OCI-LY3 (cell line): ENCODE measurements around the gene SYNPO2.

Experiments used
- H2AFZ ChIP-seq: fragments of 200-600, 300-600 bp; shearing (Covaris generic); 2 replicates; pipeline ENCODE4 v1.6.0; 2014; ENCODE audit warnings: antibody characterized with exemption, low read depth, low read length
- H3K27ac ChIP-seq: fragments of 200-600, 300-600 bp; sonication (generic); 2 replicates; pipeline ENCODE4 v1.5.1; 2014; ENCODE audit warnings: mild to moderate bottlenecking, low read length, moderate library complexity, mixed read lengths
- H3K27me3 ChIP-seq: fragments of 200-600, 300-600 bp; sonication (generic); 2 replicates; pipeline ENCODE4 v1.6.1; 2014; ENCODE audit warnings: low read depth, low read length, mixed read lengths
- H3K36me3 ChIP-seq: fragments of 200-600, 300-600 bp; sonication (generic); replicated peaks from 2 replicates; pipeline ENCODE3; 2014; ENCODE audit warnings: low read depth, low read length, mixed read lengths
- H3K4me1 ChIP-seq: fragments of 300-600, 200-600 bp; sonication (generic); 2 replicates; pipeline ENCODE4 v1.6.1; 2014; ENCODE audit warnings: low read length, mixed read lengths
- H3K4me2 ChIP-seq: fragments of 200-600, 300-600 bp; sonication (generic); 2 replicates; pipeline ENCODE4 v1.6.1; 2014; ENCODE audit warnings: low read length, mixed read lengths
- H3K4me3 ChIP-seq: fragments of 300-600, 200-600 bp; sonication (generic); 2 replicates; pipeline ENCODE4 v1.5.1; 2014; ENCODE audit warnings: antibody characterized with exemption, mild to moderate bottlenecking, low read length, moderate library complexity
- H3K79me2 ChIP-seq: fragments of 300-600, 200-600 bp; shearing (Covaris generic); 2 replicates; pipeline ENCODE4 v1.6.1; 2014; ENCODE audit warnings: mild to moderate bottlenecking, low read length, mixed read lengths
- H3K9ac ChIP-seq: fragments of 300-600, 200-600 bp; shearing (Covaris generic); 2 replicates; pipeline ENCODE4 v1.6.0; 2014; ENCODE audit warnings: mild to moderate bottlenecking, low read length, moderate library complexity
- H3K9me3 ChIP-seq: fragments of 200-600, 300-600 bp; shearing (Covaris generic); 2 replicates; pipeline ENCODE4 v1.6.1; 2014; ENCODE audit warnings: low read length, mixed read lengths; ENCODE audit not compliant: insufficient read depth
- H4K20me1 ChIP-seq: fragments of 200-600, 300-600 bp; sonication (generic); 2 replicates; pipeline ENCODE4 v1.6.1; 2016; ENCODE audit warnings: low read length, mixed read lengths; ENCODE audit not compliant: insufficient read depth
- EZH2phosphoT487 ChIP-seq: fragments of 200-600 bp; shearing (Covaris generic); IDR thresholded peaks from 2 replicates; pipeline ENCODE4 v1.6.1; 2018; ENCODE audit warnings: antibody characterized with exemption, mixed run types, low read depth
- TF ChIP-seq, protein P1 (sequence below): fragments of 200-600, 300-600 bp; sonication (generic); IDR thresholded peaks from 2 replicates; pipeline ENCODE4 v1.5.1; 2014; ENCODE audit warnings: antibody characterized with exemption, low read length, low read depth

Gene SYNPO2

DNA sequence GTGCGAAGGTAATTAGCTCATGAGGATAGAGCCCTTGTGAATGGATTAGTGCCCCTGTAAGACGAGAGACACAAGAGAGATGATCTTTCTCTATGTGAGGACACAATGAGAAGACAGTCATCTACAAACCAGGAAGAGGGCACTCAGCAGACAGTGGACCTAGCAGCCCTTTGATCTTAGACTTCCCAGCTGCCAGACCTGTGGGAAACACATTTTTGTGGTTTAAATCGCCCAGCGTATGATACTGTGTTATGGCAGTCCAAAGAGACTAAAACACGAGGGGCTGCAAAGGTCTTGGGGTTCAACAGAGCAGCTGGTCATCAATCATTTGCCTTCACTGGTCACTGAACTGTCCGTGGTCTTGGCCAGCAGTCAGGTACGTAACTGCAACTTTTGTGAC is 9.2 kb upstream of the SYNPO2 start:
- H3K27ac ChIP-seq = no peak overlapping the region
- TF ChIP-seq, protein P1, sequence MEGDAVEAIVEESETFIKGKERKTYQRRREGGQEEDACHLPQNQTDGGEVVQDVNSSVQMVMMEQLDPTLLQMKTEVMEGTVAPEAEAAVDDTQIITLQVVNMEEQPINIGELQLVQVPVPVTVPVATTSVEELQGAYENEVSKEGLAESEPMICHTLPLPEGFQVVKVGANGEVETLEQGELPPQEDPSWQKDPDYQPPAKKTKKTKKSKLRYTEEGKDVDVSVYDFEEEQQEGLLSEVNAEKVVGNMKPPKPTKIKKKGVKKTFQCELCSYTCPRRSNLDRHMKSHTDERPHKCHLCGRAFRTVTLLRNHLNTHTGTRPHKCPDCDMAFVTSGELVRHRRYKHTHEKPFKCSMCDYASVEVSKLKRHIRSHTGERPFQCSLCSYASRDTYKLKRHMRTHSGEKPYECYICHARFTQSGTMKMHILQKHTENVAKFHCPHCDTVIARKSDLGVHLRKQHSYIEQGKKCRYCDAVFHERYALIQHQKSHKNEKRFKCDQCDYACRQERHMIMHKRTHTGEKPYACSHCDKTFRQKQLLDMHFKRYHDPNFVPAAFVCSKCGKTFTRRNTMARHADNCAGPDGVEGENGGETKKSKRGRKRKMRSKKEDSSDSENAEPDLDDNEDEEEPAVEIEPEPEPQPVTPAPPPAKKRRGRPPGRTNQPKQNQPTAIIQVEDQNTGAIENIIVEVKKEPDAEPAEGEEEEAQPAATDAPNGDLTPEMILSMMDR = no peak
- TF ChIP-seq EZH2phosphoT487 = no peak
- no peak overlapping the region for H3K9ac ChIP-seq
- H3K4me1 ChIP-seq = no peaks in the 10 kb centered on the region
- no peaks in the 10 kb centered on the region for H3K9me3 ChIP-seq
- no peaks in the 10 kb centered on the region for H3K36me3 ChIP-seq
- H3K4me2 ChIP-seq = no peak overlapping the region
- H3K27me3 ChIP-seq = no peaks in the 10 kb centered on the region; the same call in 1 of the 2 replicates
- no peak overlapping the region for H2AFZ ChIP-seq
- H3K4me3 ChIP-seq = no peak overlapping the region
- no peaks in the 10 kb centered on the region for H3K79me2 ChIP-seq
- no peaks in the 10 kb centered on the region for H4K20me1 ChIP-seq

DNA sequence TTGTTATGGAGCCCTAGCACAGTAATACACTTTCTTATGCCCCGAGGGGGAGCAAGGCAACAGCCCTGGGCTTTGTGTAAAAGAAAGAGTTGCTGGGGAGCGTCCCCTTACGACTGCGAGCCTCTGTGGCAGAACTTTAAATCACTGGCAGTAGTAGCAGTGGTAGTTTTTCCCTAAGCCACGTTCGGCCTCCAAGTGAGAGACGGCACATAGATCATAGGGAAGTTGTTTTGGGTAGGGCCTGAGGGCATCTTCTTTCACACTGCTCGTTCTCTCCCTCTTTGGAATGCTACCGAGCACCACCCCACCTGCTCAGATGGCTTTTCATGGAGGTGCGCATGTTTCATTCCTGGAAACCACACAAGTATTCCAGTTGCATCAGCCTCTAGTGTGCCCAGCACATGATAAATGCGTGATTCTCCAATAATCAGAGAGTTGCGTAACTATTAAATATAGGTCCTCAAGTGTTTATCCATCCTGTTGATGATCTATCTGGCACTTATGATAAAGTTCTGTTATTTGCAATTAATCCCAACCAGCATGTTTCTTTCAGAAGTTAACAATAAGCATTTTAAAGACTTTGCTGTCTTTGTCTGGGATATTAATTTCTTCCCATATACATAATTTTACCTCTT is 7.0 kb upstream of the SYNPO2 start:
- Histone ChIP-seq H3K27me3 (no peaks in the 10 kb centered on the region), H3K36me3 (no peaks in the 10 kb centered on the region), H3K4me1 (no peaks in the 10 kb centered on the region), H2AFZ (no peak overlapping the region), H4K20me1 (no peaks in the 10 kb centered on the region), H3K4me2 (no peak overlapping the region), H3K9me3 (no peaks in the 10 kb centered on the region), H3K79me2 (no peaks in the 10 kb centered on the region), H3K4me3 (no peak overlapping the region), H3K27ac (no peak overlapping the region), H3K9ac (no peak overlapping the region)
- TF ChIP-seq EZH2phosphoT487 = no peak
- TF ChIP-seq, protein P1 = no peak

DNA sequence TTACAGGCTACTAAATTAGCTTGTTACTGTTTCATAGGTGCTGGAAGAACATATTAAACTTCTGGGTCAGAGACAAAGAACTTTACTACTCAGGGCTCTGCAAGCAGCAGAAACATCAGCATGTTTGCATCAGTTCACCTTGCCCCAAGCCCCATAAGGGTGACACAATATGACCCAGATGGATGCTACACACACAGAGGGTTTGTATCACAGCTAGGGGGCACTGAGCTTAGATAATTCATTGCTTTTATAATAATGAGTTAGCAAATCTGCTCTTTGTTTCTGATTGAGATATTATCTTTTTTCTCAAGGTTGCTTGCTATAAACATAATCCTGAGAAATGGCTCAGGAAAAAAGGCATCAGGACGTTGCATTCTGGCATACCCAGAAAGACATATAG is 4.8 kb upstream of the SYNPO2 start:
- peaks cover 5% of the 10 kb centered on the region; the same call in 1 of the 2 replicates for H3K4me1 ChIP-seq
- H3K36me3 ChIP-seq = no peaks in the 10 kb centered on the region
- no peak overlapping the region for H3K9ac ChIP-seq
- peaks cover 8% of the 10 kb centered on the region; the same call in 1 of the 2 replicates for H3K27me3 ChIP-seq
- no peaks in the 10 kb centered on the region for H4K20me1 ChIP-seq
- H3K9me3 ChIP-seq = no peaks in the 10 kb centered on the region
- no peak overlapping the region for H3K4me3 ChIP-seq
- no peak for TF ChIP-seq EZH2phosphoT487
- TF ChIP-seq, protein P1 = peak; percentile 47
- no peak overlapping the region for H2AFZ ChIP-seq
- H3K4me2 ChIP-seq = no peak overlapping the region
- no peaks in the 10 kb centered on the region for H3K79me2 ChIP-seq
- H3K27ac ChIP-seq = no peak overlapping the region

DNA sequence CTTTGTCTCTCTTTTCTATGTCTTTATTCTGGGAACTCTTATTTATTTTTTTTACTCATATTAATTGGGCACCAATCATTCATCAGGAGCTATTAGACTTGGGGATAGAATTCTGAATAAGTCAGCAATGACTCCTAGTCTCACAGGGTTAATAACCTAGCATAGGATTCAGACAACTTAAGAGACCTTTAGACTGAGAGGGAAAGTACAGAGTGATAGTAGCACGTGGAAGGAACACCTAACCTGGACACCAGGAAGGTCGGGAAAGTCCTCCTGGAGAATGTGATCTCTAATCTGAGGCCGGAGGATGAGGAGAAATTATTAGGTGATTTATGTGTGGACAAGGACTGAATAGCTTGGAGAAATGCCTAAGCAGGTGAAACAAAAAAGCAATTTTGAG is 3.9 kb upstream of the SYNPO2 start:
- TF ChIP-seq, protein P1 = no peak
- no peak for TF ChIP-seq EZH2phosphoT487
- Histone ChIP-seq H4K20me1 (no peaks in the 10 kb centered on the region), H3K79me2 (no peaks in the 10 kb centered on the region), H3K4me2 (no peak overlapping the region), H3K27ac (no peak overlapping the region), H3K9ac (no peak overlapping the region), H3K36me3 (no peaks in the 10 kb centered on the region), H3K9me3 (no peaks in the 10 kb centered on the region), H2AFZ (no peak overlapping the region), H3K4me1 (peaks cover 12% of the 10 kb centered on the region), H3K27me3 (peaks cover 8% of the 10 kb centered on the region; the same call in 1 of the 2 replicates), H3K4me3 (no peak overlapping the region)
